ENCODE results near the gene ZNF282. TPM values are rescaled to one million over a fixed set of nuclear protein-coding genes. Genes with fewer than 3 reads are reported as not detected.

ZNF282 gene
- total and polyA plus RNA-seq, 2 experiments from 2014 or later, result 6.9 to 34.2 TPM

DNA sequence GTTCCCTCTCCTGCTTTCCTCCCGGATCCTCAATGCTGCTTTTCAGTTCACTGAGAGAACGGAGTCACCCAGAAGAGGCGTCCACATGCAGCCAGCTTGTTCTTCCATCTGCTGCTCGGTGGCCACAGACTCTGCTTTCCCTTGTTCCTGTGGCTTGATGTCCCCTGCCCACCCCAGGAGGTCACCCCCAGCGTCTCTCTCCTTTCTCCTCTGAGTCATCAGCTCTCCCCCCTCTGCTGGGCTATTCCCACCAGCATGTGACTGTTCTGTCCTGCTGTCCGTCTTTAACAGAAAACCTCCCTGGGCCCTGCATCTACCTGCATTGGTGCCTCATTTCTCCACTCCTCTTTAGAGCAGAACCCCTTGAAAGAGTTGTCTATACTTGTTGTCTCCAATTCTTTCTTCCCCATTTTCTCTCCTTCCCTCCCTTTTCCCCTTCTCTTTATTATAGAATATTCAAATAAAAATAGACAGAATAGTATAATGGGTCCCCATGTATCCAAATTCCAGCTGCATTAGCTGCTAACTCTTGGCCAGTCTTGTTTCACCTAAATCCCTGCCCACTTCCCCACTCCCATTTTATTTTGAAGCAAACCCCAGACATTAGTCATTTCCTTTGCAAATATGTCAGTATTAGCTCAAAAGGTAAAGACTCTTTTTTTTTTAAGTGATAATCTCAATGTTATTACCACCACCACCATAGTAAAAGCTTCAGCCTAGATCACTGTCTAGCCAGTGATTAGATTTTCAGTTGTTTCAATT lies 4.1 kb downstream of the ZNF282 start:
- no peak overlapping the region for H3K27ac ChIP-seq
- TF ChIP-seq, protein P1, sequence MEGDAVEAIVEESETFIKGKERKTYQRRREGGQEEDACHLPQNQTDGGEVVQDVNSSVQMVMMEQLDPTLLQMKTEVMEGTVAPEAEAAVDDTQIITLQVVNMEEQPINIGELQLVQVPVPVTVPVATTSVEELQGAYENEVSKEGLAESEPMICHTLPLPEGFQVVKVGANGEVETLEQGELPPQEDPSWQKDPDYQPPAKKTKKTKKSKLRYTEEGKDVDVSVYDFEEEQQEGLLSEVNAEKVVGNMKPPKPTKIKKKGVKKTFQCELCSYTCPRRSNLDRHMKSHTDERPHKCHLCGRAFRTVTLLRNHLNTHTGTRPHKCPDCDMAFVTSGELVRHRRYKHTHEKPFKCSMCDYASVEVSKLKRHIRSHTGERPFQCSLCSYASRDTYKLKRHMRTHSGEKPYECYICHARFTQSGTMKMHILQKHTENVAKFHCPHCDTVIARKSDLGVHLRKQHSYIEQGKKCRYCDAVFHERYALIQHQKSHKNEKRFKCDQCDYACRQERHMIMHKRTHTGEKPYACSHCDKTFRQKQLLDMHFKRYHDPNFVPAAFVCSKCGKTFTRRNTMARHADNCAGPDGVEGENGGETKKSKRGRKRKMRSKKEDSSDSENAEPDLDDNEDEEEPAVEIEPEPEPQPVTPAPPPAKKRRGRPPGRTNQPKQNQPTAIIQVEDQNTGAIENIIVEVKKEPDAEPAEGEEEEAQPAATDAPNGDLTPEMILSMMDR (IDR thresholded peaks at IDR 0.05; ENCODE audit: low read depth, low read length), result no peak
- peaks cover 6% of the 10 kb centered on the region for H3K4me1 ChIP-seq (ENCODE audit: low read depth)
- no peaks in the 10 kb centered on the region for H3K27me3 ChIP-seq
- no peaks in the 10 kb centered on the region for H3K9me3 ChIP-seq (ENCODE audit: low read depth)
- no peak for DNase-seq (ENCODE audit: low read depth in 1 of 2, low spot score in 1 of 2)
- no peak overlapping the region for H3K4me3 ChIP-seq
- peaks cover 43% of the 10 kb centered on the region for H3K36me3 ChIP-seq

- Histone ChIP-seq H3K9me3 (ENCODE audit: low read depth) (no peaks in the 10 kb centered on the region), H3K36me3 (peaks cover 50% of the 10 kb centered on the region), H3K27ac (no peak overlapping the region), H3K4me3 (no peak overlapping the region), H3K4me1 (ENCODE audit: low read depth) (no peaks in the 10 kb centered on the region), H3K27me3 (no peaks in the 10 kb centered on the region)
- TF ChIP-seq, protein P1 (IDR thresholded peaks at IDR 0.05; ENCODE audit: low read depth, low read length), result no peak
- DNase-seq (ENCODE audit: low read depth in 1 of 2, low spot score in 1 of 2), result peak in 1 of 2 donors; percentile 25
These were observed 7.5 kb downstream of the ZNF282 start for GRCh38 chr7:149202831-149203231.

DNA sequence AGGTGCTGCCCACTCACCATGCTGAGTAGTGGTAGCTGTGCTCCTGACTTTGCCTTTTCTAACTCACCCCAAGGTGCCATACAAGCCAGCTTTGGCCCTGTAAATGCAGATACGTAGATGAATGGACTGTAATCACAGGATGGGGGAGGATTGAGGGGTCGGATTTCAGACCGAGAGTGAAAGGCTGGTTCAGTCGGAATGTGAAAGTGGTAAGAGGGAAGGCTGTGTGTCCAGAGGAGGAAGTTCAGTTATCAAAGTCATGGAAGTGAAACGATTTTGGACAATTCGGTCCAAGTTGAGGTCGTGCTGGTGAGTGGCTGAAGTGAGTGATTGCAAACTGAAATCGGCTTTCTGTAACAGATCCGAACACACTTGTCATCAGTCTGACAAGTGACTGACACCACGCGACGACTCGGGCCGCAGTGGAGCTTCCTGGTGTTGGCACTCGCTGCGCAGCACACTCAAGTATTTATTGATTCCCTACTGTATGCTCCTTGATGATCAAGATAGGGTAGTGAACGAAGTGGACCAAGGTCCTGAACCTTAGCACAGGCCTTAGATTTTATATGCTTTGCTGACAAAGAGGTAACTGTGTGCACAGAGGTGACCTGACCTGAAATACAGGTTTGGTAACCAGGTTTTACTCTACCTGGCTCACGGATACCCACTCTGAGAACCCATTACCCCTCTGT lies 10.5 kb downstream of the ZNF282 start:
- peaks cover 50% of the 10 kb centered on the region for H3K36me3 ChIP-seq
- no peaks in the 10 kb centered on the region for H3K9me3 ChIP-seq (ENCODE audit: low read depth)
- no peak overlapping the region for H3K27ac ChIP-seq
- H3K27me3 ChIP-seq, result no peaks in the 10 kb centered on the region
- no peaks in the 10 kb centered on the region for H3K4me1 ChIP-seq (ENCODE audit: low read depth)
- DNase-seq (ENCODE audit: low read depth in 1 of 2, low spot score in 1 of 2), result no peak
- H3K4me3 ChIP-seq, result no peak overlapping the region
- TF ChIP-seq, protein P1 (IDR thresholded peaks at IDR 0.05; ENCODE audit: low read depth, low read length), result no peak

GRCh38 chr7:149207324-149208035 lies 12.1 kb downstream of the ZNF282 start:
- no peak overlapping the region for H3K27ac ChIP-seq
- no peaks in the 10 kb centered on the region for H3K4me1 ChIP-seq (ENCODE audit: low read depth)
- H3K4me3 ChIP-seq, result no peak overlapping the region
- no peaks in the 10 kb centered on the region for H3K9me3 ChIP-seq (ENCODE audit: low read depth)
- TF ChIP-seq, protein P1 (IDR thresholded peaks at IDR 0.05; ENCODE audit: low read depth, low read length), result no peak
- H3K36me3 ChIP-seq, result peaks cover 55% of the 10 kb centered on the region
- no peak for DNase-seq (ENCODE audit: low read depth in 1 of 2, low spot score in 1 of 2)
- no peaks in the 10 kb centered on the region for H3K27me3 ChIP-seq

GRCh38 chr7:149209518-149210269 lies 14.3 kb downstream of the ZNF282 start:
- TF ChIP-seq, protein P1 (IDR thresholded peaks at IDR 0.05; ENCODE audit: low read depth, low read length), result peak; percentile 89
- Histone ChIP-seq H3K4me3 (no peak overlapping the region), H3K27me3 (no peaks in the 10 kb centered on the region), H3K36me3 (peaks cover 64% of the 10 kb centered on the region), H3K9me3 (ENCODE audit: low read depth) (no peaks in the 10 kb centered on the region), H3K27ac (no peak overlapping the region), H3K4me1 (ENCODE audit: low read depth) (no peaks in the 10 kb centered on the region)
- DNase-seq (ENCODE audit: low read depth in 1 of 2, low spot score in 1 of 2), result peak; percentile 29 to 80

All from cardiac muscle cell (in vitro differentiated cells and primary cell).